ENCODE results near the gene TRO.

- TF ChIP-seq SP1 (IDR thresholded peaks at IDR 0.05) (no peak), TARDBP (IDR thresholded peaks at IDR 0.05) (no peak), BHLHE40 (IDR thresholded peaks at IDR 0.05; ENCODE audit: borderline replicate concordance) (no peak), LEF1 (IDR thresholded peaks at IDR 0.05; ENCODE audit: borderline replicate concordance) (no peak), NFRKB (IDR thresholded peaks at IDR 0.05) (no peak), ELF4 (IDR thresholded peaks at IDR 0.05) (no peak), ARNT (IDR thresholded peaks at IDR 0.05) (no peak), L3MBTL2 (conservative IDR thresholded peaks at IDR 0.05) (no peak), ZNF384 (IDR thresholded peaks at IDR 0.05) (no peak), CTBP1 (IDR thresholded peaks at IDR 0.05; ENCODE audit: borderline replicate concordance) (no peak), FOXM1 (IDR thresholded peaks at IDR 0.05; ENCODE audit: borderline replicate concordance) (no peak), SUZ12 (IDR thresholded peaks at IDR 0.05) (no peak), FOXA1 (IDR thresholded peaks at IDR 0.05) (no peak)
- TF ChIP-seq, protein P1, sequence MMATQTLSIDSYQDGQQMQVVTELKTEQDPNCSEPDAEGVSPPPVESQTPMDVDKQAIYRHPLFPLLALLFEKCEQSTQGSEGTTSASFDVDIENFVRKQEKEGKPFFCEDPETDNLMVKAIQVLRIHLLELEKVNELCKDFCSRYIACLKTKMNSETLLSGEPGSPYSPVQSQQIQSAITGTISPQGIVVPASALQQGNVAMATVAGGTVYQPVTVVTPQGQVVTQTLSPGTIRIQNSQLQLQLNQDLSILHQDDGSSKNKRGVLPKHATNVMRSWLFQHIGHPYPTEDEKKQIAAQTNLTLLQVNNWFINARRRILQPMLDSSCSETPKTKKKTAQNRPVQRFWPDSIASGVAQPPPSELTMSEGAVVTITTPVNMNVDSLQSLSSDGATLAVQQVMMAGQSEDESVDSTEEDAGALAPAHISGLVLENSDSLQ (IDR thresholded peaks at IDR 0.05), result peak; percentile 85
Observed at GRCh38 chrX:54920610-54921426, at the start of gene TRO.
